ENCODE measurements around the gene TMEM225.

TMEM225 gene

DNA sequence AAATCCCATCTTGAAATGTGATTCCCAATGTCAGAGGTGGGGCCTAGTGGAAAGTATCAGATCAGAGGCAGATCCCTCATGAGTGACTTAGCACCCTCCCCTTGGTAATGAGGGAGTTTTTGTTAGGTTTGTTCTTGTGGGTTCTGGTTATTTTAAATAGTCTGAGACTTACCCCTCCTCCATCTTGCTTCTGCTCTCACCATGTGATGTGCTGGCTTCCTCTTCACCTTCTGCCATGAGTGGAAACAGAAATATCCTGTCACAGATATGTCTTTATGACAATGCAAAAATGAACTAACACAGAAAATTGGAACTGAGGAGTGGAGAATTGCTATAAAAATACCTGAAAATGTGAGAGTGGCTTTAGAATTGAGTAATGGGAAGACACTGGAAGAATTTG lies 33.1 kb downstream of the TMEM225 start:
- H3K4me3 ChIP-seq (ENCODE audit: control insufficient read depth, low read depth, low read length): no peak overlapping the region
- DNase-seq (ENCODE audit: low read depth): no peak
- TF ChIP-seq, protein P1, sequence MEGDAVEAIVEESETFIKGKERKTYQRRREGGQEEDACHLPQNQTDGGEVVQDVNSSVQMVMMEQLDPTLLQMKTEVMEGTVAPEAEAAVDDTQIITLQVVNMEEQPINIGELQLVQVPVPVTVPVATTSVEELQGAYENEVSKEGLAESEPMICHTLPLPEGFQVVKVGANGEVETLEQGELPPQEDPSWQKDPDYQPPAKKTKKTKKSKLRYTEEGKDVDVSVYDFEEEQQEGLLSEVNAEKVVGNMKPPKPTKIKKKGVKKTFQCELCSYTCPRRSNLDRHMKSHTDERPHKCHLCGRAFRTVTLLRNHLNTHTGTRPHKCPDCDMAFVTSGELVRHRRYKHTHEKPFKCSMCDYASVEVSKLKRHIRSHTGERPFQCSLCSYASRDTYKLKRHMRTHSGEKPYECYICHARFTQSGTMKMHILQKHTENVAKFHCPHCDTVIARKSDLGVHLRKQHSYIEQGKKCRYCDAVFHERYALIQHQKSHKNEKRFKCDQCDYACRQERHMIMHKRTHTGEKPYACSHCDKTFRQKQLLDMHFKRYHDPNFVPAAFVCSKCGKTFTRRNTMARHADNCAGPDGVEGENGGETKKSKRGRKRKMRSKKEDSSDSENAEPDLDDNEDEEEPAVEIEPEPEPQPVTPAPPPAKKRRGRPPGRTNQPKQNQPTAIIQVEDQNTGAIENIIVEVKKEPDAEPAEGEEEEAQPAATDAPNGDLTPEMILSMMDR (conservative IDR thresholded peaks at IDR 0.05; ENCODE audit: control insufficient read depth, insufficient read depth, low read depth, low read length): no peak

DNA sequence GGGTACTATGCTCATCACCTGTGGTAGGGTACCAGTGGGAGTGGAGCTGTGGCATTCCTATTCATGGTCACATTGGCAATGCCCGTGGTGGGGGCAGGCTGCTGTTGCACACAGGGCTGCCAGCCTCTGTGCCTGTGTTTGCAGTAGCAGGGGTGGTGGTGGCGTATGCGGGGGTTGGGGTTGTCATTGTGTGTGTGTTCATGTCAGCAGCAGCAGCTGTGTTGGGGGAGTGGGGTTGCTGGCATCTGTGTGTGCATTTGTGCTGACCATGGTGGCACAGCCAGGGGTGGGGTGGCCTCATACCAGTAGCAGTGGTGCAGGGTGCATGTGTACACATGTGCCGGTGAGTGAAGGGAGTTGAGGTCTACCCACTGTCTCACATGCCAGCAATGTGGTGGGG lies 34.4 kb downstream of the TMEM225 start:
- TF ChIP-seq, protein P1 (conservative IDR thresholded peaks at IDR 0.05; ENCODE audit: control insufficient read depth, insufficient read depth, low read depth, low read length): no peak
- no peak for DNase-seq (ENCODE audit: low read depth)
- H3K4me3 ChIP-seq (ENCODE audit: control insufficient read depth, low read depth, low read length): no peak overlapping the region

DNA sequence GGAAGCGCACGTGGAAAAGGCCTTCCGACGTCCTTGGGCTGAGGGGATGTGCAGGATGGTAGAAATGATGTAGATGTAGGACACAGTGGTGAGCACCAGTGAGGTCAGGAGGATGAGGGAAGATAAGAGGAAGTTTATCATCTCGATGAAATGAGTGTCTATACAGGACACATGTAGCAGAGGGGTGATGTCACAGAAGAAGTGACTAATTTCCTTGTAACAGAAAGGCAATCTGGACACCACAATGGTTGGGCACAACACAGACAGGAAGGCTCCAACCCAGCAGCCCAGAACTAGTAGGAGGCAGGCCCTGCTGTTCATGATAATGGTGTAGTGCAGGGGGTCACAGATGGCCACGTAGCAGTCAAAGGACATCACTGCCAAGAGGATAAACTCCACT lies 44.3 kb downstream of the TMEM225 start:
- TF ChIP-seq, protein P1 (conservative IDR thresholded peaks at IDR 0.05; ENCODE audit: control insufficient read depth, insufficient read depth, low read depth, low read length): no peak
- DNase-seq (ENCODE audit: low read depth): no peak
- H3K4me3 ChIP-seq (ENCODE audit: control insufficient read depth, low read depth, low read length): no peak overlapping the region

DNA sequence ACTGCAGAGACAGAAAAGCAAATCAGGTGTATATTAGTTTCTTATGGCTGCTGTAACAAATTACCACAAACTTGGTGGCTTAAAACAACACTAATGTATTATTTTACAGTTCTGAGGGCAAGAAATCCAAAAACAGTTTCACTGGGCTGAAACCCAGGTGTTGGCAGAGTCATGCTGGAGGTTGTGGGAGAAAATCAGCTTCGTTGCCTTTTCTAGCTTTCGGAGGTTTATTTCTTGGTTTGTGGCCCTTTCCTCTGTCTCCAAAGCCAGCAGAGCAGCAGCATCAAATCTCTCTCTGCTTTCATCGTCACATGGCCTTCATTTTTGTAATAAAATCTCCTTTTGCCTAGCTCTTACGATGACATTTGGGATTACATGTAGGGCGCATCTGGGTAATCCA lies 46.3 kb downstream of the TMEM225 start:
- no peak overlapping the region for H3K4me3 ChIP-seq (ENCODE audit: control insufficient read depth, low read depth, low read length)
- TF ChIP-seq, protein P1 (conservative IDR thresholded peaks at IDR 0.05; ENCODE audit: control insufficient read depth, insufficient read depth, low read depth, low read length): no peak
- no peak for DNase-seq (ENCODE audit: low read depth)

DNA sequence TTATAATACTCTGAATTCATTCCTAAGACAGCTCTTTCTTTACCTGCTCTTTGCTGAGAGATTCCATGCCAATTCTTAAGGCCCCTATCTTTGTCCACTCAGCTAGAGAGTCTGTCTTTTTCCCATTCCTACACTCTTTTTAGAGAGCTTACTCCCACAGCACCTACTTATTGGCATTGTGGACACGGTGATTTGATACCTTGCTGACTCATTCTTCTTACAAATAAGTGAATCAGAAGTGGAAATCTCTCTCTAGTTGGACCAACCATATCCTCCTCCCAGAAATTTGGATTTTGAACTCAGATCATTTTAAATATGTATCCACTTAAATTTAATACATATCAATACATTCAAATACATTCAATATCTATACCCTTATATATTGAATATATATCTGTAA lies 46.8 kb downstream of the TMEM225 start:
- TF ChIP-seq, protein P1 (conservative IDR thresholded peaks at IDR 0.05; ENCODE audit: control insufficient read depth, insufficient read depth, low read depth, low read length): no peak
- no peak overlapping the region for H3K4me3 ChIP-seq (ENCODE audit: control insufficient read depth, low read depth, low read length)
- no peak for DNase-seq (ENCODE audit: low read depth)

DNA sequence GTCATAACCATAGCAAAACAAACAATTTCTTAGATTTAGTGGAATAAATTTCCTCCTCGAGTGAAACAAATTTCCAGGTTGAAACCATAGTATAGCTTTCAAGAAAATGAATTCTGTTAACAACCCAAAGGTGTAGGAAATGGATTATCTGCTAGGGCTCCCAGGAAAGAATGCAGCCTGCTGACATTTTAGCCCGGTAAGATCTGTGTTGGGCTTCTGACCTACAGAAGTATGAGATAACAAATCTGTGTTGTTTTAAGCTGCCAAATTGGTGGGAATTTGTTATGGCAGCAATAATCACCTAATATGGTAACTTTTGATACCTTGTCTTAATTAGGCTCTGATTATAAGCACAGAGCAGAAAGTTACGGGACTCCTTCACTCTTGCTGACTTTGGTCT lies 47.3 kb downstream of the TMEM225 start:
- TF ChIP-seq, protein P1 (conservative IDR thresholded peaks at IDR 0.05; ENCODE audit: control insufficient read depth, insufficient read depth, low read depth, low read length): no peak
- no peak overlapping the region for H3K4me3 ChIP-seq (ENCODE audit: control insufficient read depth, low read depth, low read length)
- DNase-seq (ENCODE audit: low read depth): no peak

DNA sequence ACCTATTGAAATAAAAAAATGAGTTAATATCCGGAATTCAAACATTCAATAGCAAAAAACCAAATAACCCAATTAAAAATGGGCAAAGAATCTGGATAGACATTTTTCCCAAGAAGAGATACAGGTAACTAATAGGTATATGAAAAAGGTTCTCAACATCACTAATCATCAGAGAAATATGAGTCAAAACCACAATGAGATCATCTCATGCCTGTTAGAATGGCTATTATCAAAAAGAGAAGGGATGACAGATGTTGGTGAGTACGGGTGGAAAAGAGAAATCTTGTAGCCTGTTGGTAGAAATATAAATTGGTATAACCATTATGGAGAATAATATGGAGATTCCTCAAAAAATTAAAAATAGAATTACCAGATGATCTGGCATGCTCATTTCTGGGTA lies 52.4 kb downstream of the TMEM225 start:
- TF ChIP-seq, protein P1 (conservative IDR thresholded peaks at IDR 0.05; ENCODE audit: control insufficient read depth, insufficient read depth, low read depth, low read length): no peak
- DNase-seq (ENCODE audit: low read depth): no peak
- H3K4me3 ChIP-seq (ENCODE audit: control insufficient read depth, low read depth, low read length): no peak overlapping the region
